HG03469 (cell line): ENCODE measurements around the gene ATP8B1.

ENCODE experiments used
- ATAC-seq: cut with Tn5 transposase; IDR thresholded peaks from one replicate; pipeline ENCODE4 v1.9.1; 2021; ENCODE audit warnings: mild to moderate bottlenecking, moderate library complexity, moderate number of reproducible peaks; ENCODE audit not compliant: unreplicated experiment

Gene ATP8B1

DNA sequence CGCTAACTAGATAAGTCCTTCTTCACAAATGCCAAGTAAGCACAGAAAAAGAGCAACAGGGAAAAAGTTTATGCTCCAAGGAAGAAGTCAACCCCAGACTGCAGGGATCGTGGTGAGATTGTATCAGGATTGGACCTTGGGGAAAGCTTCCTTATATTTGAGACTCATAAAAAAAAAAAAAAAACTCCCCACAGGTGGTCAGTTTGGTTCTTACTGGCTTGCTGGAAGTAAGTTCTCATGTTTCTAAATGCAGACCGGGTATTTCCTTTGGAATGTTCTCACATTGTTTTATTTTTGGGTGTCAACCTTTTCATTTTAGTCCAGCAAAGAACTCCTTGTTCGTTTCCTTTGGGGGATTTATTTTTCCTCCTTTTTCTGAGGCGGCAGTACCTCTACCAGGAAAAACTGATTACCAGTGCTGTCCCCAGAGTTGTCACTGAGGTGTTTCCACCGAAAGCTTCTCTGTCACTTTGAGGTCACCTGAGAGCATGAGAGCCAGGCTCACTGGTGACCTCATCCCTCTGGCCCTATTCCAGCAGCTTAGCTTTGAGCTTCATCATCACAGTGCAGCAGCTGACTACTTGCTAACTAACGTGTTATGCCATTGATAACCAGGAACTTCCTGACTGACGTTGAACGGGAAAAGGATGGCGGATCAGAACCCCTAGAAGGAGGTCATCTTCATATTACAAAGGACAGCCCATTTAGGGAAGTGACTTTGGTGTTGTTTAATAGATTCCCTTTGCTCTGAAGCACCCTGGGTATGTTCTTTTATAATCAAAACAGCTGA is 16.8 kb upstream of the ATP8B1 start:
- no peak for ATAC-seq

DNA sequence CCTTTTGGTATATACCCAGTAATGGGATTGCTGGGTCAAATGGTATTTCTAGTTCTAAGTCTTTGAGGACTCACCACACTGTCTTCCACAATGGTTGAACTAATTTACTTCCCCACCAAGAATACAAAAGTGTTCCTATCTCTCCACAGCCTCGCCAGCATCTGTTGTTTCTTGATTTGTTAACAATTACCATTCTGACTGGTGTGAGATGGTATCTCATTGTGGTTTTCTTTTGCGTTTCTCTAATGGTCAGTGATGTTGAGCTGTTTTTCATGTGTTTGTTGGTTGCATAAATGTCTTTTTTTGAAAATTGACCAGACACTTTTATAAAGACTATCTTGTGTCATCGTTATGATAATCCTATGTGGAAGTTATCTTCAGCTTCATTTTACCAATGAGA is 16.0 kb upstream of the ATP8B1 start:
- ATAC-seq = no peak

DNA sequence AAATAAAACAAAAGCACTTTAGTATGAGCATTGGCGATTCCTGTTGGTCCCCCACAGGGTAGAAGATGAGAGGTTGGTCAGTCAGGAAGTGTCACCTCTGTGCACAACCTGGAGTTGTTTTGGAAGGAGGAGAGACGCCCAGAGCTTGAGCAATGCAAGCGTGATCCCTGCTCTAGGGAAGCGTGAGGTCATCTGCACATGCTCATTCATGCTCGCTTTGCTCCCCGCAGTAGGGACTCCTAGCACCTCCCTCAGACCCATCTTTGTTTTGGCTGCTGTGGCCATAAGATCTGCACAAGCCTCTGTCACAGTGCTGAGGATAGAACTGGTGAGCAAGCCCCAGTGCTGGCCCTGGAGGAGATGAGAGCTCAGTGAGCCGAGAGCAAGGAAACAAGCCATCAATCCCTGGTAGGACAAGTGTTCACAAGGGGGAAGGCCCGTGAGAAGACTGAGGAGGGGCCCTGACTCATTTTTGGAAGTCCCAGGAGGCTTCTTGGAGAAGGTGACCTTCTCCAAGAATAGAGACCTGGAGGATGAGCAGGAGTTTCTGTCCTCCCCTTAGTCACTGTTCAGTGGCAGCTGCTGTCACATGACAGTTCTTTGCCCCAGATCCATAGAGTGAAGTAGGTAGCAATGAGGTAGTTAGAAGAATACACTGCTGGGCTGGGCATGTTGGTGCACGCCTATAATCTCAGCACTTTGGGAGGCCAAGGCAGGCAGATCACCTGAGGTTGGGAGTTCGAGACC is 13.3 kb upstream of the ATP8B1 start:
- ATAC-seq = no peak

DNA sequence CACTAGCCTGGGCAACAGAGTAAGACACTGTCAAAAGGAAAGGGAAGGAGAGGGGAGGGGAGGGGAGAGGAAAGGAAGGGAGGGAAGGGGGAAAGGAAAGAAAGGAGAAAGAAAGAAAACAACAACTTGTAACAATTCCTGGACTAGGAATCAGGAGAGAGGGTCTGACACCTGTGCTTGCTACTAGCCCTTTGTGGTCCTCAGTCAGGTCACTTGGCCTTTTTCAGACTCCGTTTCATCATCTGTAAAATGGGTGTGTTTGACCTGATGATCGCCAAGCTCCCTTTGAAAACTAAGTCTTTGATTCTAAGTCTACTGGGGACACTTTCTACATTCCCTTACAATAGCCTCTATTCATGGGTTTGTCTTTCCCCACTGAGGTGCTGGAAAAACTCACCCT is 11.4 kb upstream of the ATP8B1 start:
- no peak for ATAC-seq

DNA sequence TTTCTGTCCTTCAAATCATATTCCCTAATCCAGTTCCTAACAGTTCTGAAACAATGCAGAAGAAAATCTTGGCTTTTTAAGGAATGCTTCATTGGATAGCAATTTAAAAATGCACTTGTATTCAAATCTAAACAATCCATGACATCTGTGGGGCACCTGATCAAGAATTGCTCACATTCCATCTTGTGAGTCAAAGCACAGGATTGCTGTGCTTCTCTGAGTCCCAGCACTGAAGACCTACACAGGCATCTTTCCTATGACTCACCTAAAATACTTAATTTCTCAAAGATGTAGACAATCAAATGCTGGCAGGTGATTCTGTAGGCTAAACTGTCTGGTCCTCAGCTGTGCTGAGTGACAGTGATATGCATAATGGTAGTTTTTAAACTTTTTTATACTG is 10.1 kb upstream of the ATP8B1 start:
- ATAC-seq = no peak

DNA sequence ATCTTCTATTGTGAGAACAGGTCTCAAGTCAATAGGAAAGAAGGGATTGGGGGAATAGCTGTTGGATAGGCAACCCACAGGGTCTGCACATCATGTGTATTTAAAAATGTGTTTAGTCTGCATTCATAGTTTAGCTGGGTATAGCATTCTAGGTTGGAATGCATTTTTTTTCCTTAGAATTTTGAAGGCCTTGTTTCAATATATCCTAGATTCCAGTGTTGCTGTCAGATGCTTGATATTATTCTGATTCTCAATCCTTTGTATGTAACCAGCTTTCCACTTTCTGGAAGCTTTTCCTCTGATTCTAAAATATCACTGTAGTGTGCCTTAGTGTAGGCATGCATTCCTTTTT is 9.0 kb upstream of the ATP8B1 start:
- ATAC-seq = no peak

DNA sequence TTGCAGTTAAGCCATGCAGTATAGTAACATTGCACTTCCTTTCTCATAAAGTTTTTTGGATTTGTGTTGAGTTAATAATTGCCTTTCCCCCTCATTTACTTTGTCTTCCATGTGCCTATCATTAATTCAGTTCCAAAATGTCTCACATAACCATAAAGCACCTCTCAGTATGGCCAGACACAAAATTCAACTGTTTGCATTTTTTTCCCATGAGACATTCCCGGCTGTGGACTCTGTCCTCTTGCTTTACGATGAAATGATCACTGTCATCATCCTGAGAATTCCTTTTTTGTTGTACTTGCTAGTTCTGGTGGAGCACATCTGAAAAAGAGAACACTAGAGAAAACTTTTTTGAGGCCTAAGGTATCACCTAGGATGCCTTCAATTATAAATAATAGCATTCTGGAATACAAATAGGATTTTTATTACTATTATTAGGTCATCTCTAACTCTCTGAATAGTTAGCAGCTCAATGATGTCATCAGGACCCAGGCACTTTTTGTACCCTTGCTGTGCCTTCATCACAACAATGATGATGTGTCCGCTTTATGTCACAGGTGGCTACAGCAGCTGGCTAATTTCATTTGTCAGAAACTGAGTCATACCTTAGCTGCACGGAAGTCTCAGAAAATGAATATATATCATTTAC is 8.5 kb upstream of the ATP8B1 start:
- no peak for ATAC-seq

DNA sequence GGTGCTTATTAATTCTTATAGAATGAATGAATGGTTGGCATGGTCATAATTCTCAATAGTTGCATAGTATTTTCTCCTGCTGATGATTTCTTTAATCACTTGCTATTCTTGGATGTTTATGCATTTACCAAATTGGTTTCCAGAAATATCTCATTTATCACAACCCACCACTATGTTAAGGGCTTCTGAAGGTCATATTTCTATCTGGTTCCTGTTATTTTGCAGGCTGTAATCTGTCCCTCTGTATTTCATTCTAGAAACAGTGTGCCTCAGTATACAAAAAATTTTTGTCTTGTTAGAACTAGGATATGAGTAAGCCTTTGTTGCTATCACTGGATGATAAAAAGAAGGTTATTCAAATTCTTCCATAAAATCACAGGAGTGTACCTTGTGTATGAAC is 6.1 kb upstream of the ATP8B1 start:
- ATAC-seq = no peak

DNA sequence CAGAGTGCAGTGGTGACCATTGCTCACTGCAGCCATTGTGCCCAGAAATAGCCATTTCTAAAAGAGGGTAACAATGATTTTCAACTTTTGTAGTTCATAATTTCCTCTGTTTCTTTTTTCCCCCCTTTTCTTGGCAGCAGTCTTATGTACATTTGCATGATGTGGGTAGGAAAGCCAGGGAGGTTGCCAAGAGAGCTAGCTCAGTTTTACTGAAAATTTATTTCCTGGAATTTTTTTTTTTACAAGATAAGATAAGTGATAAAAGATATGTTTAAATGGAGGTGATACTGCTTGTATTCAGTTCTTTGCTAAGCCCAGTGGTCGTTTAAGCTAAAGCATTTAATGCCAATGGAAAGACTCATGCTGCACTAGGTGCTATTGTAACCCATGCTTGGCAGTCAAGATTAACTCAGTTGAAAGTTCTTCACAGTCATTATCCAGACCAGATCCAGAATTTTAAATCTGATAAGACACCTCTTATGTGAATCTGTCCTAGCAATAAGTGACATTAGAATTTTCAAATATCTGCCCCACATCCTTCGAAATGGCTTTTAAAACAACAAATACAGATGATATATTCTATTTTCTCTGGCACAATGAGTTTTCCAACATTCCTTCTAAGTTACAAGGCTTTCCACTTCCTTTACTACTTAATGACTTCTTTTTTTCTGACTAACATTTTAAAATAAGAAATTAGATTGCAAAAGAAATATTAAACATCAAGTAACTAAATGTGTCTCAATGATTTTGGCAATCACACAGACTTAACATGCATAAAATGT is 4.4 kb upstream of the ATP8B1 start:
- no peak for ATAC-seq

DNA sequence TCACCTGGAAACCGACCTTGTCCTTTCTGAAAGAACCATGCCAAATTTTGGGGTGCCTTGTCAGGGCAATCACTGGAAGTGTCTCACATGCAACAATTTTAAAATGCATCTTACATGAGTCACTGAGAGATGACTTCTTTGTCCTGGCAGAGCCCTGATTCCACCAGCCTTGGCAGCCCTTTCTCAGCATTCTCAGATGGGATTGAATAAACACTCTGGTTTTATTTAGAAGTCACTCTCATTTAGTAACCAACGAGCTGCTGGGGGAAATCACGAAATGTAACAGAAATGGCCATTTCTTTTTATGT is 3.8 kb upstream of the ATP8B1 start:
- ATAC-seq = no peak

DNA sequence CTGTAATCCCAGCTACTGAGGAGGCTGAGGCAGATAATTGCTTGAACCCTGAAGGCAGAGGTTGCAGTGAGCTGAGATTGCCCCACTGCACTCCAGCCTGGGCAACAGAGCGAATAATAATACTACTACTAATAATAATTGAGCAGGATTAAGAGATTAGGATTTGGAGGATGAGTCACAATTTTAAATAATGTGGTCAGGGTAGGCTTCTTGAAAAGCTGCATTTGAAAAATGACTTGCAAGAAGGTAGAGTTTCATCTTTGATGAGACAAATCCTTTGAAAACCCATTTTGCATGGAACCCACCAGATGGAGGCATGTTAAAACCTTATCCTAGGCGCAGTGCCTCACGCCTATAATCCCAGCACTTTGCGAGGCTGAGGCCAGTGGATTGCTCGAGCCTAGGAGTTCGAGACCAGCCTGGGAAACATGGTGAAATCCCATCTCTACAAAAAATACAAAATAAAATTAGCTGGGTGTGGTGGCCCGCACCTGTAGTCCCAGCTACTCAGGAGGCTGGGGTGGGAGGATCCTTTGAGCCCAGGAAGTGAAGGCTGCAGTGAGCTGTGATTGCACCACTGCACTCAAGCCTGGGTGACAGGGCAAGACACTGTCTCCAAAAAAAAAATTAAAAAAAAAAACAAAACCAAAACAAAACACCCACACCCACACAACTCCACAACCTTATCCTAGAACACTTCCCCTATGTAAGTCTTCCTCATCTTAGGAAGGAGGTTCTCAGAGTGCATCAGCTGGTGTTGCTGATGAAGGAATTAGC is 3.3 kb upstream of the ATP8B1 start:
- ATAC-seq = no peak

DNA sequence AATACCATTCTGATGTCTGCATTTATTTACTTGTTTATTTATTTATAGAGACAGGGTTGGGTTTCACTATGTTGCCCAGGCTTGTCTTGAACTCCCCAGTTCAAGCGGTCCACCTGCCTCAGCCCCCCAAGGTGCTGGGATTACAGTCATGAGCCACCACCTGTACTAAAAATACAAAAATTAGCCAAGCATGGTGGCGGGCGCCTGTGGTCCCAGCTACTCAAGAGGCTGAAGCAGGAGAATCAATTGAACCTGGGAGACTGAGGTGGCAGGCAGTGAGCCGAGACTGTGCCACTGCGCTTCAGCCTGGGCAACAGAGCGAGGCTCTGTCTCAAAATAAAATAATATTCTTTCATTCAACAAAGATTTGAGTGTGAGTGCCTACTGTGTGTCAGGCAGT is 2.0 kb upstream of the ATP8B1 start:
- ATAC-seq = no peak

DNA sequence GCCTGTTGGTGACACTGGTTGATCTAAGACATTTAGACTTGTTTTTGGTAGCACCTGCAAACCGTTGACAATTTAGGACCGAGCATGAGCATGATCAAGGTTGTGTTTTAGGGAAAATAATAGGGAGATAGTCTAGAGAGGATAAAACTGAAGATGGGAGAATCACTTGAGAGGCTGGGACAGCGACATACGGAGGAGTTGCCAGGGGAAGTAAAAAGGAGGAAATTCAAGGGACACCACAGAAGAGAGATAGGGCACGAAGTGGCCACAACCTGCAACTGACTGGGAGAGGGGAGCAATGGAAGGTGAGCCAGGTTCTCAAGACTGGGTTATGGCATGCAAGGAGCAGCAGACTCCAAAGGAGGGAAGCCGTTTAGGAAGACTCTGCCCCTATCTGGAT is 1.4 kb upstream of the ATP8B1 start:
- no peak for ATAC-seq

DNA sequence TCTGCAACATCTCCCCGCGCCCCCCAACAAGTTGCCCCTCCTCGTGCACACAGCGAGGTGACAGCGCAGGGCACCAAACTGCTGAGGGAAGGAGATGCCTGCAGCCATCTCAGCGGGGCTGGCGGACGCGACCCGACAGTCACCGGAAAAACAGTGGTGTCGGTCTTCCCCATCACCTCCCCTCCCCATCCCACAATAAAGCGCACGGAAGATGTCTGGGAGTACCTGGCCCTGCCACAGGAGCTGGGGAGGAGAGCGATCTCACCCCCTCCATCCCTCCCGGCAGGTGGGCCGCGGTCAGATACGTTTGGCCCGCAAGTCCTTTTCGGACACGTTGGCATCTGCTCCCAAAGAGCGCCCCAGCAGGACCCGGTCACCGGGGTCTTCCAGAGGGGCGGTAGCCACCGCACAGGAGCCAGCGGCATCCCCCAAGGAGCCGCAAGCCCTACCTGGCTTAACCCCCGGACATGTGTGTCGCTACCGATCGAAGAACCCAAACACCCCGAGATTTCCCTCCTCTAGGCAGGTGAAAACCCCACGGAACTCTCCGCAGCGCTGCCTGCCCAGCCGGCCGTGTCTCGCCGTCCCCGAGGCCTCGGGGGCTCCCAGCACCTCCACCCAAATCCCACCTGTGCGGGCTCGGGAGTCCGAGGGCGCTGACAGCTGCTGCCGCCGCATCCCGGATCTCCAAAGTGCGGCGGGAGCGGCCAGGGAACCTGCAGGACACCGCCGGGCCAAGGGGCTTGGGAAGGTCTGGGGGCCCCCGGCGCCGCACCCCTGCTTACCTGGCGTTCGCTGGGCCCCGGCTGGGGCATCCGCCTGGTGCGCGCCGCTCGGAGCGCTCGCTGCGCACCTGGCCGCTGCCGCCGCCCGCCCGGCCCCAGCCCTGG is 657 bp downstream of the ATP8B1 start:
- ATAC-seq = no peak

DNA sequence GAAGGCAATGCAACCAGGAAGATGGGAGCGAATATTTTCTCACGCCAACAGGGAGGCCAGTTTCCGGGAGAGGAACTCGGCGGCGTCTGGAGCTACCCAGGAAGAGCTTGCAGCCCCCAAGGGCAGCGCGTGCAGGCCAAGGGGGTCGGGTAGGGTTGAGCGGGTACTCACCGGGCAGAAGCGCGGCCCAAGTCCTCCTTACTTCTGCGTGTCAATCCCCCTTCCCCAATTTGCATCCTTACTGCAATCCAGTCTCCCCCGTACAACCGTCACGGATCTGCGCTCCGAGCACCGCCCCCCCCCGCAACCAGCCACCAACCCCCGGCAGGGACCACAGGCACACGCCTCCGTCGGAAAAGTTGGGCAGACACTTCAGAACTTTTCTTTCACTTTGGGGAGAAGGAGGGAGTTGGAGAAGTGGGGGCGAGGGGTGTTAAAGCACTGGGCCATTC is 1.3 kb downstream of the ATP8B1 start:
- no peak for ATAC-seq

DNA sequence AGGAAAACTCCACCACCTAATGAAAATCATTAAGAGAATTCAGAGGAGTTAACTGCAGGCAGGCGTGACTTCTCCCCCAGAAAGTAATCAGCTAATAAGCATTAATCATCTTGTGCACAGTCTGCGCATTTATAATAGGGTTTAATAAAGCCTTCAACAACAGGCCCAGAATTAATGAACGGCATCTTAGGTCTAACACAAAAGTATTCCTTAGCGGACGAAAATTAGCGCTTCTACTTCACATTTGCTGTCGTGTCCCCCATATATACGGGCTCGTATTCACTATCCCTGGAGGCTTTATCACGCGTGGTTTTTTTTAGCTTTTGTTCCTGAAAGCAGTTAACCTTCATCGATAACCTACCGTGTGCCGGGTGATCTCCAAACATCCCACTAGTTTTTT is 1.8 kb downstream of the ATP8B1 start:
- no peak for ATAC-seq

DNA sequence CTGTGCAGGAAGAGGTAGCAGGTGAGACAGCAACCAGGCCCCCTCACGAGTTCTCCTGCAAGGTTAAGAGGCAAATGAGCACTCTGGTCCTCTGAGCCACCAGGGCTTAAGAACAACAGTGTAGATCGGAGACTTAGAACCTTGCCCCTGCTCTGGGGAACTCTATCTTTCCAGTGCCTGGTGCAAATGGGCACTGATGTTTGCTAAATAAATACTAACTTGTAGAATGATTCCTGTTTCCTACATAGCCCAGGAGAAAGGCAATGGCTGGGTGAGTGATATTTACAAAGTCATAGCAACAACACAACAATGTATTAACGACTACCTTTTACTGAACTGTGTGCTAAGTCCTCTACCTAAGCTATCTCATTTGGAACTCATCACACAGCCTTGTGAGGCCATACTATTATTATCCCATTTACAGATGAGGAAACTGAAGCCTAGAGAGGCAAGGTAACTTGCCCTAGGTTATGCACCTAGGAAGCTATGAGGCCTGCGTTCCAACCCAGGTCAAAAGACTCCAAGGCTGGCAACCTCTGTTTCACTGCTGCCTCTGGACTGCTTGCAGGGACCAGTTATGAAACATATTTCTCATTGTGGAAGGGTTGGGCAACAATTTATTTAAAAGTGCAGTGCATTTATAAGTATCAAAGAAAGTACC is 4.3 kb downstream of the ATP8B1 start:
- ATAC-seq = no peak

DNA sequence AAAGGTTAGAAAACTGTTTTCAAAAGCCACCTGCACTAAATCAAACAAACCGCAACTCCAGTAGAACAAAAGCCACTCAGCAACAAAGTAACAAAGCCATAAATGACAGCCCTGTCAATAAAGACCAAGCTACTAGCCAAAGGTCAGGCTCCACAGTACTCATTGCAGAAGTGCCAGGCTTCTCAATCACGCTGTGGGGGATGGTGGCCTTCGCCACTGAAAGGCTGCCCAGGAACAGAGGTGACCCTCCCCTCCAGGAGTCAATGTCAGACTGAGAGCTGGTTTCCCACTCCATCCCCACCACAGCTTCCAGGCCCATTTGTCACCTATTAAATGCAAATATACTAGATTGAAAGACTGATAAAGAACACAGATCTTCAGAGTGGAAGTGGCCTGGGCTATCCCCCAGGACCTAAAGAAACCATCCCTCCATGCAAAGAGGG is 5.9 kb downstream of the ATP8B1 start:
- ATAC-seq = no peak
